Prostate gland (tissue), 2 donors: ENCODE measurements around the gene NR2F2. TPM values are rescaled to one million over a fixed set of nuclear protein-coding genes. Genes with fewer than 3 reads are reported as not detected.
"Not testable (repeated sequence)": the region's sequence is repeated elsewhere in the genome, so short reads cannot be mapped to it uniquely, and the experiment has no call there.

Experiments used
- DNase-seq: peaks from one replicate; pipeline ENCODE4 v3.0.0-alpha.2; 2019; ENCODE audit warnings: low spot score
- H3K27ac ChIP-seq, 2 donors: fragments of 200-600 bp; sonication (generic); 2 replicates each; pipeline ENCODE4 v1.5.1; 2017 to 2019
- H3K27me3 ChIP-seq: fragments of 200-600 bp; sonication (generic); replicated peaks from 2 replicates; pipeline ENCODE4 v1.5.1; 2019; ENCODE audit not compliant: insufficient read depth
- H3K36me3 ChIP-seq, 2 donors: fragments of 200-600 bp; sonication (generic); 1 replicate in 1 of 2; 2 replicates in 1 of 2; pipeline versions ENCODE4 v1.5.1 to v1.8.1; 2017 to 2019
- H3K4me1 ChIP-seq: fragments of 200-600 bp; sonication (generic); replicated peaks from 2 replicates; pipeline ENCODE4 v1.5.1; 2019
- H3K4me3 ChIP-seq, 2 donors: fragments of 200-600 bp; sonication (generic); 2 replicates each; pipeline ENCODE4 v1.5.1; 2017 to 2019
- H3K9me3 ChIP-seq: fragments of 200-600 bp; sonication (generic); 2 replicates; pipeline ENCODE4 v1.5.1; 2017
- CTCF ChIP-seq, 4 experiments: fragments of 200-600 bp in 2 of 4; fragments of 450-650 bp in 2 of 4; sonication (generic) in 2 of 4; IDR thresholded peaks; 1 replicate in 3 of 4; 2 replicates in 1 of 4; pipeline ENCODE4 v1.5.1; 2016 to 2019; ENCODE audit warnings: antibody characterized with exemption in 4 of 4, mild to moderate bottlenecking in 2 of 4, moderate library complexity in 2 of 4
- POLR2A ChIP-seq: fragments of 450-650 bp; IDR thresholded peaks from one replicate; pipeline ENCODE4 v1.6.1; 2016; ENCODE audit warnings: antibody characterized with exemption, mild to moderate bottlenecking
- POLR2AphosphoS5 ChIP-seq: sonication (generic); formaldehyde crosslinking; IDR thresholded peaks from one replicate; pipeline ENCODE4 v1.6.1; 2017; ENCODE audit warnings: antibody characterized with exemption
- WGBS: methylation state at CpG from one replicate; pipeline ENCODE4 v1.1.5; 2018; 5-methylcytosine and 5-hydroxymethylcytosine counted together
- intact Hi-C: fragments of 100-400 bp; cut with DNase I; formaldehyde crosslinking; loops from one replicate; pipeline ENCODE4 v1.14.2; 2022
- total RNA-seq, 2 donors: library from RNA; depleted of rRNA; stranded (reverse); fragments of >200 nt; gene quantifications; one replicate each; pipeline ENCODE4 v1.1.0, GENCODE V29; 2016

The NR2F2 gene
- total RNA-seq, 2 donors from 2014 or later, result 48.7 to 58.1 TPM

GRCh38 chr15:96372554-96372953, 42.1 kb downstream of the NR2F2 start:
- Histone ChIP-seq H3K9me3 (no peaks in the 10 kb centered on the region), H3K27me3 (no peaks in the 10 kb centered on the region), H3K36me3 (no peaks in the 10 kb centered on the region), H3K4me3 (no peak overlapping the region), H3K27ac (no peak overlapping the region), H3K4me1 (no peaks in the 10 kb centered on the region)
- WGBS, result 76% methylated on average over 2 of the region's 2 CpGs
- DNase-seq, result no peak
- intact Hi-C loops, result no loop called here
- TF ChIP-seq POLR2AphosphoS5 (no peak), CTCF (IDR thresholded peaks at IDR 0.05) (no peak), POLR2A (no peak)

GRCh38 chr15:96374499-96374898, 44.0 kb downstream of the NR2F2 start:
- intact Hi-C loops, result no loop called here

GRCh38 chr15:96379592-96379991, 49.1 kb downstream of the NR2F2 start:
- intact Hi-C loops, H3K27me3 ChIP-seq, H3K27ac ChIP-seq, H3K9me3 ChIP-seq, H3K4me3 ChIP-seq, H3K36me3 ChIP-seq, DNase-seq, H3K4me1 ChIP-seq: not testable (repeated sequence)
- WGBS, result 97% methylated on average over 1 of the region's 2 CpGs

More at GRCh38 chr15:96374499-96374898, 44.0 kb downstream of the NR2F2 start:
- 38% methylated on average over 5 of the region's 5 CpGs for WGBS
- no peak for TF ChIP-seq CTCF (IDR thresholded peaks at IDR 0.05)
- TF ChIP-seq POLR2A, result no peak
- TF ChIP-seq POLR2AphosphoS5, result no peak
- H3K27ac ChIP-seq, result no peak overlapping the region
- no peak overlapping the region for H3K4me3 ChIP-seq
- no peak for DNase-seq
- no peaks in the 10 kb centered on the region for H3K4me1 ChIP-seq
- H3K36me3 ChIP-seq, result no peaks in the 10 kb centered on the region
- no peaks in the 10 kb centered on the region for H3K27me3 ChIP-seq
- H3K9me3 ChIP-seq, result no peaks in the 10 kb centered on the region

GRCh38 chr15:96381463-96381862, 51.0 kb downstream of the NR2F2 start:
- Histone ChIP-seq H3K27me3 (no peaks in the 10 kb centered on the region), H3K4me1 (no peaks in the 10 kb centered on the region), H3K4me3 (no peak overlapping the region), H3K9me3 (no peaks in the 10 kb centered on the region), H3K27ac (no peak overlapping the region), H3K36me3 (no peaks in the 10 kb centered on the region)
- TF ChIP-seq POLR2AphosphoS5, result no peak
- no peak for TF ChIP-seq POLR2A
- no peak for TF ChIP-seq CTCF (IDR thresholded peaks at IDR 0.05)
- WGBS, result 60% methylated on average over 4 of the region's 4 CpGs
- no peak for DNase-seq
- intact Hi-C loops, result no loop called here

GRCh38 chr15:96385195-96385594, 54.7 kb downstream of the NR2F2 start:
- intact Hi-C loops, result no loop called here
- TF ChIP-seq CTCF (IDR thresholded peaks at IDR 0.05) (no peak), POLR2A (no peak), POLR2AphosphoS5 (no peak)

More at GRCh38 chr15:96385195-96385594, 54.7 kb downstream of the NR2F2 start:
- Histone ChIP-seq H3K27ac (no peak overlapping the region), H3K9me3 (no peaks in the 10 kb centered on the region), H3K36me3 (no peaks in the 10 kb centered on the region), H3K4me1 (no peaks in the 10 kb centered on the region), H3K4me3 (no peak overlapping the region), H3K27me3 (no peaks in the 10 kb centered on the region)
- no peak for DNase-seq
- WGBS, result 84% methylated on average over 1 of the region's 1 CpG
